Stimulated activated effector memory CD8-positive, alpha-beta T cell treated with anti-CD3 and anti-CD28 coated beads, Interleukin-12 subunit alpha, Interleukin-12 subunit beta, amount 100 ng/mL, for 72 hours (primary cell): ENCODE measurements around the gene EXD2.

Source experiments
- ATAC-seq: fragments of 150-1000 bp; cut with Tn5 transposase; 2 replicates; pipeline ENCODE4 v1.10.0; 2021
- DNase-seq, 2 donors: peaks; one replicate each; pipeline ENCODE4 v3.0.0; 2021 to 2022; ENCODE audit warnings: low spot score in 2 of 2
- H3K27ac Mint-ChIP-seq: one replicate; pipeline ENCODE4 v1.8.0; 2022; ENCODE audit warnings: mild to moderate bottlenecking, mixed read lengths
- H3K36me3 Mint-ChIP-seq: one replicate; pipeline ENCODE4 v1.8.0; 2022; ENCODE audit warnings: mild to moderate bottlenecking, mixed read lengths
- H3K4me1 Mint-ChIP-seq: one replicate; pipeline ENCODE4 v1.8.0; 2022; ENCODE audit warnings: mixed read lengths
- H3K4me3 Mint-ChIP-seq: one replicate; pipeline ENCODE4 v1.8.0; 2022; ENCODE audit warnings: mild to moderate bottlenecking, mixed read lengths
- H3K9me3 Mint-ChIP-seq: one replicate; pipeline ENCODE4 v1.8.0; 2022; ENCODE audit warnings: mixed read lengths

Gene EXD2

GRCh38 chr14:69259527-69260189 lies 68.4 kb downstream of the EXD2 start, which contains the start of gene GALNT16:
TSS of gene GALNT16 (plus strand) at chr14:69260158. CDS start at chr14:69260291, 133 bp downstream.
- H3K4me3 Mint-ChIP-seq = peak within 1 kb of the TSS; percentile 55
- H3K36me3 Mint-ChIP-seq = no peaks in the 10 kb centered on the region
- H3K9me3 Mint-ChIP-seq = no peaks in the 10 kb centered on the region
- DNase-seq = no peak
- H3K27ac Mint-ChIP-seq = no peak within 1 kb of the TSS
- ATAC-seq = no peak
- peaks cover 7% of the 10 kb centered on the region for H3K4me1 Mint-ChIP-seq

DNA sequence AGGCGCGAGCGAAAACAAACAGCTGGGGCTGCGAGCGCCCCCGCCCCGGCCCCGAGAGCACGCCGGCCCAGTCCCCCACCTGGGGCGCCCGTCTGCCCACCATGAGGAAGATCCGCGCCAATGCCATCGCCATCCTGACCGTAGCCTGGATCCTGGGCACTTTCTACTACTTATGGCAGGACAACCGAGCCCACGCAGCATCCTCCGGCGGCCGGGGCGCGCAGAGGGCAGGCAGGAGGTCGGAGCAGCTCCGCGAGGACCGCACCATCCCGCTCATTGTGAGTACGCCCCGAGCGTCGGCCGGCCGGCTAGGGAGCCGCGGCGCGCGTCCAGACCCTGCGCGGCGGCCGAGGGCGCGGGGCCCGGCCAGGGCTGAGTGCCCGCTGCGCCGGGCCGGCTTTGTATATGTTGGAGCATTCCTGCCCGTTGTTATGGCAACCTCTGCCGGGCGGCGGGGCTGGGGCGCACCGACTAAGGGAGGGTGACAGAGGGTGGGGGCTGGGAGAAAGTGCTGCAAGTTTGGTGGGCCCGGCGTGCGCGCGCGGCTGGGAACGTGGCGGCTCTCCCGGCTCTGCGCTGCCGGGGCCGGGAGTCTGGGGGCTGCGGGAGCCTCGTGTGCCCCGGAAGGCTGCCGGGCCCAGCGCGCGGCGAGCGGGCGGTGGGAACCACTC lies 69.0 kb downstream of the EXD2 start:
- ATAC-seq = peak; percentile 34
- no peak overlapping the region for H3K27ac Mint-ChIP-seq
- DNase-seq = no peak
- no peaks in the 10 kb centered on the region for H3K9me3 Mint-ChIP-seq
- peaks cover 7% of the 10 kb centered on the region for H3K4me1 Mint-ChIP-seq
- H3K36me3 Mint-ChIP-seq = no peaks in the 10 kb centered on the region
- H3K4me3 Mint-ChIP-seq = peak overlapping the region; percentile 55

GRCh38 chr14:69260861-69261564 lies 69.7 kb downstream of the EXD2 start:
- DNase-seq = peak; percentile 33 to 71
- peak; percentile 67 for ATAC-seq
- no peaks in the 10 kb centered on the region for H3K36me3 Mint-ChIP-seq
- no peak overlapping the region for H3K27ac Mint-ChIP-seq
- no peaks in the 10 kb centered on the region for H3K9me3 Mint-ChIP-seq
- H3K4me1 Mint-ChIP-seq = peaks cover 7% of the 10 kb centered on the region
- peak overlapping the region; percentile 55 for H3K4me3 Mint-ChIP-seq

GRCh38 chr14:69261761-69262331 lies 70.5 kb downstream of the EXD2 start:
- no peaks in the 10 kb centered on the region for H3K36me3 Mint-ChIP-seq
- no peaks in the 10 kb centered on the region for H3K9me3 Mint-ChIP-seq
- DNase-seq (no peak), ATAC-seq (peak; percentile 14)
- peak overlapping the region; percentile 55 for H3K4me3 Mint-ChIP-seq
- H3K4me1 Mint-ChIP-seq = peaks cover 7% of the 10 kb centered on the region
- H3K27ac Mint-ChIP-seq = no peak overlapping the region

GRCh38 chr14:69262516-69262915 lies 71.2 kb downstream of the EXD2 start:
- peaks cover 7% of the 10 kb centered on the region for H3K4me1 Mint-ChIP-seq
- DNase-seq (no peak), ATAC-seq (no peak)
- no peak overlapping the region for H3K4me3 Mint-ChIP-seq
- H3K9me3 Mint-ChIP-seq = no peaks in the 10 kb centered on the region
- H3K36me3 Mint-ChIP-seq = no peaks in the 10 kb centered on the region
- no peak overlapping the region for H3K27ac Mint-ChIP-seq

DNA sequence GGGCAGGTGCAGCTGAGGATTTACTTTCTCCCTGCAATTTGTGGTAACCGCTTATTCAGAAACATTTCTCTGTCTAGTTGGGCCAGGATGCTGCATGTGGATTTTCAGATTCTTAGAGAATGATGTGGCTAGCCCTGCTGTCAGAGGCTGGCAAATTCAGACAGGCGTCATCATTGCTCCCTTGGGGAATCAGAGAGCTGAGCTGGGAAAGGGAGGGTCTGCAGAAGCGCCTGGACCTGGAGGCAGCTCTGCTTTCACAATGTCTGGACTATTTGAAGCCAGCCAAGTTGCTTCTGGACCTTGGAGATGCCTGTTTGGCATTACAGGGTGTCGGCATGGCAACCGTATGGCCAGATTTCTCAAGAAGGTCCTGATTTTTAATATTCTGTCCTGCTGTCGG lies 72.1 kb downstream of the EXD2 start:
- DNase-seq (no peak), ATAC-seq (no peak)
- Mint-ChIP-seq H3K4me3 (no peak overlapping the region), H3K9me3 (no peaks in the 10 kb centered on the region), H3K36me3 (no peaks in the 10 kb centered on the region), H3K4me1 (peaks cover 7% of the 10 kb centered on the region), H3K27ac (no peak overlapping the region)

GRCh38 chr14:69263771-69264170 lies 72.5 kb downstream of the EXD2 start:
- Mint-ChIP-seq H3K36me3 (no peaks in the 10 kb centered on the region), H3K4me3 (no peak overlapping the region), H3K9me3 (no peaks in the 10 kb centered on the region), H3K27ac (no peak overlapping the region), H3K4me1 (peaks cover 7% of the 10 kb centered on the region)
- ATAC-seq (no peak), DNase-seq (no peak)

GRCh38 chr14:69266572-69267345 lies 75.5 kb downstream of the EXD2 start:
- no peak for ATAC-seq
- no peak overlapping the region for H3K27ac Mint-ChIP-seq

GRCh38 chr14:69267492-69267891 lies 76.2 kb downstream of the EXD2 start:
- Mint-ChIP-seq H3K9me3 (no peaks in the 10 kb centered on the region), H3K4me1 (no peaks in the 10 kb centered on the region), H3K27ac (no peak overlapping the region), H3K36me3 (no peaks in the 10 kb centered on the region), H3K4me3 (no peak overlapping the region)
- DNase-seq = no peak
- no peak for ATAC-seq

More at GRCh38 chr14:69266572-69267345, 75.5 kb downstream of the EXD2 start:
- H3K4me3 Mint-ChIP-seq = no peak overlapping the region
- H3K4me1 Mint-ChIP-seq = no peaks in the 10 kb centered on the region
- H3K36me3 Mint-ChIP-seq = no peaks in the 10 kb centered on the region
- no peaks in the 10 kb centered on the region for H3K9me3 Mint-ChIP-seq
- no peak for DNase-seq

- H3K4me3 Mint-ChIP-seq = no peak overlapping the region
- no peaks in the 10 kb centered on the region for H3K9me3 Mint-ChIP-seq
- DNase-seq (no peak), ATAC-seq (no peak)
- no peaks in the 10 kb centered on the region for H3K4me1 Mint-ChIP-seq
- H3K36me3 Mint-ChIP-seq = no peaks in the 10 kb centered on the region
- no peak overlapping the region for H3K27ac Mint-ChIP-seq
These were observed 76.9 kb downstream of the EXD2 start for GRCh38 chr14:69268223-69268622.

DNA sequence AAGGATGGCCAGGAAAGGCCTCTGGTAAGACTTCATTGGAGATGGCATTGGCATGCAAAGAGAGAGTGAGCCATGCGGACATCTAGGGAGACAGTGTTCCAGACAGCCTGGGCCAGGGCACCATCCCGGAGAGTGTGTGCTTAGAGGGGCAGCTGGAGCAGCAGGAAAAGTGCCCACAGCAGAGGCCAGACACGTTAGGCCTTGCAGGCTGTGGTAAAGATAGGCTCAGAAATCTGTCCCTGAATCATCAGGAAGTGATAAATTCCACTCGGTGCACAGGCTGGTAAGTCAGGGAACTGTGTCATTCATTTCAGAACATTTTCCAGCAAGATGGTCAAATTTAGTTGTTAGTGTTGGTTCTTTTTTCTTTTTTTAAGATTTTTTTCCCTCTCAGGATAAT lies 77.5 kb downstream of the EXD2 start:
- H3K36me3 Mint-ChIP-seq = no peaks in the 10 kb centered on the region
- no peak overlapping the region for H3K4me3 Mint-ChIP-seq
- DNase-seq (no peak), ATAC-seq (no peak)
- H3K9me3 Mint-ChIP-seq = no peaks in the 10 kb centered on the region
- no peaks in the 10 kb centered on the region for H3K4me1 Mint-ChIP-seq
- H3K27ac Mint-ChIP-seq = no peak overlapping the region

- Mint-ChIP-seq H3K4me3 (no peak overlapping the region), H3K36me3 (no peaks in the 10 kb centered on the region), H3K9me3 (no peaks in the 10 kb centered on the region), H3K4me1 (no peaks in the 10 kb centered on the region), H3K27ac (no peak overlapping the region)
- DNase-seq = no peak
- ATAC-seq = no peak
These were observed 78.1 kb downstream of the EXD2 start for GRCh38 chr14:69269381-69269780.

DNA sequence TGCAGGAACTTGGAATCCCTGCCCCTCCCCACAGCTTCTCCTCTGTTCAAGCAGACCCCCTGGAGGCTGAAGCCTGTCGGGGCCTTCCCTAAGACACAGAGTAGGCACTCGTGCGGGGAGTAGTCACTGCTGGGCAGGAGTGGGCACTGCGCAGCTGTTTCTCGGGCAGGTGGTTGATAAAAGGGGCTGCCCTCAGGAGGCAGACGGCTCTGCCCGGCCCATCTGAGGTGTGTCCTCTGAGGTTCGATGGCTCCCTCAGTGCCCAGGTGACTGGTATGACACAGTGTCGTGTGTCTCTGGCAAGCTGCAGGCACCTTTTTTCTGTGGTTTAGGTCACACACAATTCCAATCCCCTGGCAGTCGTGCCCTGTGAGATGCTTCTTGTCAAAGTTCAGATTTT lies 78.8 kb downstream of the EXD2 start:
- Mint-ChIP-seq H3K9me3 (no peaks in the 10 kb centered on the region), H3K27ac (no peak overlapping the region), H3K4me1 (no peaks in the 10 kb centered on the region), H3K36me3 (no peaks in the 10 kb centered on the region), H3K4me3 (no peak overlapping the region)
- ATAC-seq = no peak
- no peak for DNase-seq

DNA sequence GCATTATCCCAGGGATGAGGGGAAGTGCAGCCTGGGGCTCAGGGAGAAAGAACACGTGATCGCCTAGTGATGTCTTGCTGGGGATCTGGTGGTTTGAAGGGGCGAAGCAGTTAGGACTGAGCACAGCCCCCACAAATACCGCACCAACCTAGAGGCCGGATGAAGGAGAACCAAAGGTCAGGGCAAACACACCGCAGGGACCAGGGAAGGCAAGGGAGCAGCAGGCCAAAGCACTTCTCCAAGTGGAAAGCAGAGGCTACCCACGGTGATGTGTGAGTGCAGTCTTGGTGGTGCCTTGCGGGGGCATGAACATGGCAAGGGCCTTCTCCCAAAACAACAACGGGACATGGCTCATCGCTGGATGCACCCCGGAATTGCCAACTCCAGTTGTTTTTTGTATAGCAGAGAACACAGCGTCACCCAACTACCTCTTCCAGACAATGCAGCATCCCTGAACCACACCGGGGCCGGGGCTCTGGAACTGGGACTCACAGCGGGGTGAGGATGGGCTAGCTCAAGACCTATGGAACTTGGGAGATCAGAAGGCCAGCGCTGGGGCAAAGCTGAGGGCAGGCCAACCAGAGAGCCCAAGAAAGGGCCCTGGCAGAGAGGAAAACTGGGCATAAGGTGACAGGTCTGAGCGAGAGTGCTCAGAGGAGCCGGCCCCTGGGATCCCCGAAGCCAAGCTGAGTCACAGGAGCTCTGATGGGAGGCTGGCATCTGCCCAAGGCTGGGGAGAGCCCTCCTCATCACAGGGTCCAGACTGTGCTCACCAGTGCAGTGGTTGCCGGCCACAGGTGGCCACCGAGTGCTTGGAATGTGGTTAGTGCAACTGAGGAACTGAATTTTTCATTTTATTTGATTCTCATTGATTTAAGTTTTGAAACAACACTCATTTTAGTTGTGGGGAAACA lies 79.8 kb downstream of the EXD2 start:
- Mint-ChIP-seq H3K9me3 (no peaks in the 10 kb centered on the region), H3K4me1 (no peaks in the 10 kb centered on the region), H3K36me3 (no peaks in the 10 kb centered on the region), H3K27ac (no peak overlapping the region), H3K4me3 (no peak overlapping the region)
- ATAC-seq = no peak
- DNase-seq = no peak
